Skeletal muscle cell (primary cell): ENCODE data around the gene MRPS27.
A peak's percentile ranks its signal among the peaks of the same experiment; 100 is the strongest.
"Not testable (repeated sequence)": the region's sequence is repeated elsewhere in the genome, so short reads cannot be mapped to it uniquely, and the experiment has no call there.

ENCODE experiments used
- DNase-seq: peaks from one replicate; pipeline ENCODE4 v3.0.0-alpha.2; 2010; ENCODE audit warnings: low read depth
- H3K4me3 ChIP-seq: 2 replicates; pipeline ENCODE4 v1.5.1; 2011; ENCODE audit warnings: low read depth, mild to moderate bottlenecking, control low read depth, low read length, moderate library complexity

Gene MRPS27

GRCh38 chr5:72185496-72186329 is 134.3 kb downstream of the MRPS27 start:
- no peak overlapping the region for H3K4me3 ChIP-seq
- peak; percentile 84 for DNase-seq

GRCh38 chr5:72184408-72184807 is 135.6 kb downstream of the MRPS27 start:
- no peak overlapping the region for H3K4me3 ChIP-seq
- no peak for DNase-seq

DNA sequence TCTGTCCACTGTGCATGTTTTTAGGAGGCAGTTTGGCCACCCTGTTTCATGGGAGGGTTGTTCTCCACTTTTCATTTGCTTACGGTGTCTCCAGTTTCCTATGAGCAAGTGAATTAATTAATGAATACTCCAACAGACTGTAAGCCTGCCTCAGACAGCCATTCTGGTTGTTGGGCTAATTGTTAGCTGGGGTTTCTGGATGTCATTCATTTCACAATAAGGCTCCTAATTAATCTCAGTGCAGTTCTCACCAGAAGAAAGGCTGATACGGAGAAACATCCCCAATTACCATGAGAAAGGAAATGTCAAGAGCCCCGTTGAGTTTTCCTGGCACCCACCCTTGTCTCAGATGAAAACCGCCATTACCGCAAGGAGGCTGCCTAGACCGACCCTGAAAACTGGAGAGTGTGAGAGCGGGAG is 136.9 kb downstream of the MRPS27 start:
- no peak for DNase-seq
- no peak overlapping the region for H3K4me3 ChIP-seq

DNA sequence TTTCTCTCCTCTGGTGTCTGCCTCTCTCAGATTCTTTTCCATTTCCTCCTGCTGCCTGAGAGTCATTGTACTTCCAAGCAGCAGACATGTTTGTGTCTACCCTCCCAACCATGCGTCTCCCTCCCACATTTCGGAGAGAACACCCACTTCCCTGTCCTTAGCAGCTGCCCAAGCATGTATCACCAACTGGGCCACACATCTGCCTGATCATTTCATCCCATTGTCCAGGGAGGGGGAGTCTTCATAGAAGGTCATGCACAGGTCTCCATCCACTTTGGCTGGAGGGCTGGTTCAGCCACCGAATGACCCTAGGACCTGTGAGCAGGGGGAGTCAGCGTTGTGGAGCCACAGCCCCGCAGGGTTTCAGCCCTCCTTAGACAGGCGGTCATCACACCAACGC is 137.4 kb downstream of the MRPS27 start:
- DNase-seq = no peak
- no peak overlapping the region for H3K4me3 ChIP-seq

- DNase-seq = no peak
- H3K4me3 ChIP-seq = no peak overlapping the region
Measured at GRCh38 chr5:72180925-72181324, 139.1 kb downstream of the MRPS27 start.

GRCh38 chr5:72179816-72180440 is 140.1 kb downstream of the MRPS27 start:
- no peak for DNase-seq
- peak overlapping the region; percentile 3 for H3K4me3 ChIP-seq

- DNase-seq = peak; percentile 75
- peak overlapping the region; percentile 3 for H3K4me3 ChIP-seq
Measured at GRCh38 chr5:72179028-72179815, 140.8 kb downstream of the MRPS27 start.

GRCh38 chr5:72177538-72177937 is 142.5 kb downstream of the MRPS27 start:
- no peak overlapping the region for H3K4me3 ChIP-seq
- DNase-seq = no peak

DNA sequence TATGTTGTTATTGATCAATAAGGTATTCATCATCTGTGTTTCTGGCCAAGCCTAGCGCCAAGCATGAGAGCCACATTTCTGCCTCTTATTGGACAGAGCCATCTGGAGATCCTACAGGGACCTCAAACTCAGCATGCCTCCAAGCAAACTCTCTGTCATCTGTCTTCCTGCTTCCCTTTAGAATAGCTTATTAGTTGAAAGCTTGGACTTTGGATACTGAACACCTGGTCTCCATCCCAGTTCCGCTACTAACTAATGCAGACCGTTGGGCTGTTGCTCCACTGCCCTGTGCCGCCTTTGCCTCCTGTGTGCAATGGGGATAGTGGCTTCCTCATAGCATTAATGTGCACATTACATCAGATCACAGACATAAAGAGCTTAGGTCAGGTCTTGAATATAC is 147.3 kb downstream of the MRPS27 start:
- no peak for DNase-seq

DNA sequence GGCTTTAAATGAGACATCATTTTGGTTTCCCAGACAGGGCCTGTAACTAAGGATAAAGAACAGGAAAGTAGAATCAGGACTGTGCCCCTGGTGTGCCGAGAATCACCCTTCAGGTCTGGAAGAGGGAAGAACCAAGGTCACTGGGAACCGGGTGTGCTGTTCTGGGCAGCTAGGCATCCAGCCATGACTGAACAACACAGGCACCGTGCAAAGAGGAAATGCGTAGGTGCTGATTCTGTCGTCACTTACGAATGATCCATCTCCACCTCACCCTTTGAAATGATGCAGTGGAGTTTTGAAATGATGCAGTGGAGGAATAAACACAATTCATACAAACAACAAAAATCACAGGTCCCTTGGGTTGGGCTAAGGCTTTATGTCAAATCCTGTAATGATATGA is 148.4 kb downstream of the MRPS27 start:
- no peak overlapping the region for H3K4me3 ChIP-seq
- no peak for DNase-seq

More for the DNA sequence above, 147.3 kb downstream of the MRPS27 start:
- H3K4me3 ChIP-seq = no peak overlapping the region

DNA sequence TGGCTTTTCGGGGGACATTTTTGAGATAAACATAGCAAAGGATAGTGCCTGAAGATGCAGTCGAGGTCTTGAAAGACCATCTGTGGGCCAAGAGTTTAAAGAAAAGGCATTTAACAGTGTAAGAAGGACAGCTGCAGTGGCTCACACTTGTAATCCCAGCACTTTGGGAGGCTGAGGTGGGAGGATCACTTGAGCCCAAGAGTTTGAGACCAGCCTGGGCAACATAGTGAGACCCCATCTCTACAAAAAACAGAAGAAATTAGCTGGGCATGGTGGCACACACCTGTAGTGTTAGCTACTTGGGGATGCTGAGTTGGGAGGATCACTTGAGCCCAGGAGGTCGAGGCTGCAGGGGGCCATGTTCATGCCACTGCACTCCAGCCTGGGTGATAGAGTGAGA is 148.9 kb downstream of the MRPS27 start:
- DNase-seq, H3K4me3 ChIP-seq: not testable (repeated sequence)

DNA sequence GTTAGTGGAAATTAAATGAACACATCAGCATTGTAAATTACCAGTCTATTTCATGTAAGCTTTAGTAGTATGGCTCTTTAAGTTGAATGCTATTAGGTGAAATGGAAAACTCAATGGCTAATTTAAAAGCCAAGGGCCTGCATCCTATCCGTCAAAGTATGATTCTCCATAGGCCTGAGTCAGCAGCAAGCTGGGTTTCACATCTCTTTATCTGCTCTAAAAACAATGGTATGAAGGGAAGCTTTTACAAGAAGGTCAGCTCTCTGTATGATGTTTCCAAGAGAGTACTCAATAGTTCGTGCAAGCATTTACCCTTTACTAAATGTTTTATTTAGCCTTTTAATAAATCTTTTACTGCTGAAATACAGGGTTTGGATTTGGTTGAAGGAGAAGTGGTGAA is 149.9 kb downstream of the MRPS27 start:
- DNase-seq = no peak
- no peak overlapping the region for H3K4me3 ChIP-seq
